ENCODE data around the gene KIF13A.

GRCh38 chr6:18004256-18004985 is 17.0 kb upstream of the KIF13A start:
- TF ChIP-seq POLR2AphosphoS5 (IDR thresholded peaks at IDR 0.05; ENCODE audit: low read depth) (no peak), CTCF (IDR thresholded peaks at IDR 0.05; ENCODE audit: insufficient read depth, low read length) (no peak), SPI1 (IDR thresholded peaks at IDR 0.05; ENCODE audit: borderline replicate concordance, low read depth) (no peak), GABPA (IDR thresholded peaks at IDR 0.05; ENCODE audit: low read depth) (no peak)

Measured in HL-60 (cell line).